ENCODE measurements around the gene PDE7B.

PDE7B gene

GRCh38 chr6:136060759-136061158, 209.3 kb downstream of the PDE7B start (continued):
- TF ChIP-seq KLF10 (tag by site-specific recombination; IDR thresholded peaks at IDR 0.05): no peak
- no peak for TF ChIP-seq ZNF148 (tag by site-specific recombination; IDR thresholded peaks at IDR 0.05; ENCODE audit: borderline replicate concordance)
- TF ChIP-seq BCL11B (tag by site-specific recombination; IDR thresholded peaks at IDR 0.05; ENCODE audit: low read depth): no peak

GRCh38 chr6:136061701-136062100, 210.2 kb downstream of the PDE7B start:
- CTCF ChIA-PET: no interaction called here
- H3K4me1 ChIP-seq (ENCODE audit: control insufficient read depth, insufficient read depth, low read length): no peaks in the 10 kb centered on the region
- TF ChIP-seq GLIS1 (tag by site-specific recombination; IDR thresholded peaks at IDR 0.05) (no peak), ZNF654 (tag by site-specific recombination; IDR thresholded peaks at IDR 0.05; ENCODE audit: low read depth) (no peak), TSHZ1 (tag by site-specific recombination; IDR thresholded peaks at IDR 0.05; ENCODE audit: borderline replicate concordance) (no peak), ZSCAN5A (tag by site-specific recombination; IDR thresholded peaks at IDR 0.05) (no peak), SCRT1 (tag by site-specific recombination; IDR thresholded peaks at IDR 0.05; ENCODE audit: borderline replicate concordance) (no peak), ZNF521 (tag by site-specific recombination; IDR thresholded peaks at IDR 0.05) (no peak), ZNF37A (tag by site-specific recombination; IDR thresholded peaks at IDR 0.05) (no peak), HOXC10 (CRISPR knock-in tag; IDR thresholded peaks at IDR 0.05) (no peak), ZNF133 (tag by site-specific recombination; IDR thresholded peaks at IDR 0.05) (no peak), ZNF302 (tag by site-specific recombination; IDR thresholded peaks at IDR 0.05; ENCODE audit: low read depth) (no peak), ZNF324 (tag by site-specific recombination; IDR thresholded peaks at IDR 0.05) (no peak), ZNF354C (tag by site-specific recombination; IDR thresholded peaks at IDR 0.05; ENCODE audit: borderline replicate concordance, low read depth) (no peak), ZFHX2 (tag by site-specific recombination; conservative IDR thresholded peaks at IDR 0.05) (no peak), ZNF501 (tag by site-specific recombination; IDR thresholded peaks at IDR 0.05) (no peak)
- POLR2A ChIA-PET: no interaction called here
- H3K27ac ChIP-seq (ENCODE audit: extremely low read depth, low read depth, low read length): no peak overlapping the region
- no peak overlapping the region for H3K4me3 ChIP-seq (ENCODE audit: low read depth, low read length)
- H3K36me3 ChIP-seq (ENCODE audit: control insufficient read depth in 2 of 2, insufficient read depth in 1 of 2, low read length in 2 of 2): no peaks in the 10 kb centered on the region
- no peaks in the 10 kb centered on the region for H3K9me3 ChIP-seq (ENCODE audit: control insufficient read depth, insufficient read depth, low read depth, low read length)

GRCh38 chr6:136063096-136063495, 211.6 kb downstream of the PDE7B start:
- ChIA-PET CTCF (interaction anchor here (1.9 kb wide), 1 partner anchor 163 kb away, joined by 7 read pairs; no protein-coding TSS in a partner anchor), POLR2A (no interaction called here)
- Histone ChIP-seq H3K27ac (ENCODE audit: extremely low read depth, low read depth, low read length) (no peak overlapping the region), H3K4me1 (ENCODE audit: control insufficient read depth, insufficient read depth, low read length) (no peaks in the 10 kb centered on the region), H3K36me3 (ENCODE audit: control insufficient read depth in 2 of 2, insufficient read depth in 1 of 2, low read length in 2 of 2) (no peaks in the 10 kb centered on the region), H3K9me3 (ENCODE audit: control insufficient read depth, insufficient read depth, low read depth, low read length) (no peaks in the 10 kb centered on the region), H3K4me3 (ENCODE audit: low read depth, low read length) (no peak overlapping the region)
- TF ChIP-seq ZNF362 (tag by site-specific recombination; IDR thresholded peaks at IDR 0.05) (no peak), ZBTB8A (tag by site-specific recombination; IDR thresholded peaks at IDR 0.05) (no peak), ZNF169 (tag by site-specific recombination; IDR thresholded peaks at IDR 0.05) (no peak), AEBP2 (tag by site-specific recombination; IDR thresholded peaks at IDR 0.05; ENCODE audit: borderline replicate concordance) (no peak), ZNF391 (tag by site-specific recombination; IDR thresholded peaks at IDR 0.05; ENCODE audit: borderline replicate concordance, low read depth) (no peak), ZNF274 (IDR thresholded peaks at IDR 0.05; ENCODE audit: low read length) (no peak), ZNF274 (tag by site-specific recombination; IDR thresholded peaks at IDR 0.05; ENCODE audit: borderline replicate concordance) (no peak)

All from HEK293 (cell line).